Neural progenitor cell (in vitro differentiated cells): Measurements from ENCODE around the gene OGFOD3. TPM values are rescaled to one million over a fixed set of nuclear protein-coding genes. Genes with fewer than 3 reads are reported as not detected.
"Not testable (repeated sequence)": the region's sequence is repeated elsewhere in the genome, so short reads cannot be mapped to it uniquely, and the experiment has no call there.

Experiments
- DNase-seq: peaks from one replicate; pipeline ENCODE4 v3.0.0-alpha.2; 2016; ENCODE audit warnings: low spot score
- H2AFZ ChIP-seq: fragments of 200-600 bp; sonication (generic); replicated peaks from 2 replicates; pipeline ENCODE4 v1.6.1; 2016; ENCODE audit warnings: antibody characterized with exemption
- H3F3A ChIP-seq: fragments of 200-600 bp; sonication (generic); 2 replicates; pipeline ENCODE4 v1.6.1; 2016; ENCODE audit warnings: antibody characterized with exemption, low read depth
- H3K27ac ChIP-seq: fragments of 200-600 bp; sonication (generic); 2 replicates; pipeline ENCODE4 v1.5.1; 2016; ENCODE audit warnings: mild to moderate bottlenecking
- H3K27me3 ChIP-seq: fragments of 200-600 bp; sonication (generic); 2 replicates; pipeline ENCODE4 v1.6.1; 2016; ENCODE audit warnings: mild to moderate bottlenecking, moderate library complexity
- H3K36me3 ChIP-seq: fragments of 200-600 bp; sonication (generic); 2 replicates; pipeline ENCODE4 v1.5.1; 2016
- H3K4me1 ChIP-seq: fragments of 200-600 bp; sonication (generic); 2 replicates; pipeline ENCODE4 v1.6.1; 2016; ENCODE audit warnings: mixed run types
- H3K4me2 ChIP-seq: fragments of 200-600 bp; sonication (generic); 2 replicates; pipeline ENCODE4 v1.6.1; 2016
- H3K4me3 ChIP-seq: fragments of 200-600 bp; sonication (generic); 2 replicates; pipeline ENCODE4 v1.5.1; 2016
- H3K79me2 ChIP-seq: fragments of 200-600 bp; sonication (generic); 2 replicates; pipeline ENCODE4 v1.6.1; 2016; ENCODE audit warnings: low read depth
- H3K9ac ChIP-seq: fragments of 200-600 bp; sonication (generic); 2 replicates; pipeline ENCODE4 v1.6.1; 2016
- H3K9me3 ChIP-seq: fragments of 200-600 bp; sonication (generic); 2 replicates; pipeline ENCODE4 v1.5.1; 2016; ENCODE audit warnings: low read depth
- H4K20me1 ChIP-seq: fragments of 200-600 bp; sonication (generic); 2 replicates; pipeline ENCODE4 v1.6.1; 2016; ENCODE audit warnings: low read depth
- H3K27ac Mint-ChIP-seq: 3 replicates; pipeline ENCODE4 v1.8.0; 2021; ENCODE audit warnings: mixed read lengths
- H3K27me3 Mint-ChIP-seq: 2 replicates; pipeline ENCODE4 v1.8.0; 2022; ENCODE audit warnings: low read depth, mild to moderate bottlenecking, inconsistent platforms, moderate library complexity, mixed read lengths; ENCODE audit not compliant: insufficient read depth
- H3K36me3 Mint-ChIP-seq: 3 replicates; pipeline ENCODE4 v1.8.0; 2021; ENCODE audit warnings: mixed read lengths
- H3K4me1 Mint-ChIP-seq: 3 replicates; pipeline ENCODE4 v1.8.0; 2021; ENCODE audit warnings: mixed read lengths
- H3K4me3 Mint-ChIP-seq: 3 replicates; pipeline ENCODE4 v1.8.0; 2021; ENCODE audit warnings: mild to moderate bottlenecking, moderate library complexity, mixed read lengths
- H3K9me3 Mint-ChIP-seq: 3 replicates; pipeline ENCODE4 v1.8.0; 2020; ENCODE audit warnings: mixed read lengths
- EZH2 ChIP-seq: fragments of 200-600 bp; sonication (generic); IDR thresholded peaks from 2 replicates; pipeline ENCODE4 v1.6.1; 2017; ENCODE audit warnings: antibody characterized with exemption, mild to moderate bottlenecking, moderate library complexity
- EZH2phosphoT487 ChIP-seq: fragments of 200-600 bp; sonication (generic); IDR thresholded peaks from 2 replicates; pipeline ENCODE4 v1.6.1; 2017; ENCODE audit warnings: antibody characterized with exemption
- total RNA-seq: library from RNA; depleted of rRNA; stranded (reverse); fragments of >200 nt; gene quantifications from 2 replicates; pipeline ENCODE4 v1.2.3, GENCODE V29; 2015; ENCODE audit warnings: low replicate concordance
- TF ChIP-seq, protein P1 (sequence below): fragments of 200-600 bp; sonication (generic); IDR thresholded peaks from 2 replicates; pipeline ENCODE4 v1.5.1; 2017; ENCODE audit warnings: antibody characterized with exemption, mild to moderate bottlenecking

Gene OGFOD3
- total RNA-seq, 1 donor from 2014 or later, result 26.8 TPM

DNA sequence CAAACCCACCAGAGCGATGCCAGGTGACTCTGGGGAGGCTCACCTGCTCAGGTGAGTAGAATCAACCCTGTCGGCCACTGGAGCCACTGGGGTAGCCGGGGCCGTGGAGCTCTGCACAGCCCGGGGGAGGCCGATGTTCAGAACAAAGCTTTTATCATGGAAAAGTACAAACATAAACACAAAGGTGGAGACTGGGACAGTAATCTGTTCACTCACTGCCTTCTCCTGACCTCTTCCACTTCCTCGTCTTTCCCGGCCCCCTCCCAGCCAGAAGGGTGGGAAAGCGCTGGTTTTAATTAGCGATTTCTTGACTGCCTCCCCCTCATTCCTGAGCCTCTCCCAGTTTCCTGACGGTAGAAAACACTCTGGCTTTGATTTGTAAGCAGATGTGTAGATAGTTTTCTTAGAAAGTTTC, 69.1 kb downstream of the OGFOD3 start:
- peaks cover 28% of the 10 kb centered on the region for H3K4me1 Mint-ChIP-seq
- H3K79me2 ChIP-seq, result no peaks in the 10 kb centered on the region
- H3K4me2 ChIP-seq, result no peak overlapping the region
- no peaks in the 10 kb centered on the region for H3K36me3 ChIP-seq
- peak overlapping the region; percentile 61 for H3K27ac Mint-ChIP-seq
- H3K9me3 Mint-ChIP-seq, result no peaks in the 10 kb centered on the region
- H3K4me3 Mint-ChIP-seq, result no peak overlapping the region
- H3K4me1 ChIP-seq, result peaks cover 9% of the 10 kb centered on the region
- H3K9ac ChIP-seq, result no peak overlapping the region
- no peaks in the 10 kb centered on the region for H3F3A ChIP-seq
- no peak overlapping the region for H3K4me3 ChIP-seq
- peaks cover 7% of the 10 kb centered on the region for H3K27me3 Mint-ChIP-seq
- no peaks in the 10 kb centered on the region for H3K27me3 ChIP-seq
- no peaks in the 10 kb centered on the region for H4K20me1 ChIP-seq
- no peaks in the 10 kb centered on the region for H3K9me3 ChIP-seq
- TF ChIP-seq EZH2 (no peak), EZH2phosphoT487 (no peak)
- TF ChIP-seq, protein P1, sequence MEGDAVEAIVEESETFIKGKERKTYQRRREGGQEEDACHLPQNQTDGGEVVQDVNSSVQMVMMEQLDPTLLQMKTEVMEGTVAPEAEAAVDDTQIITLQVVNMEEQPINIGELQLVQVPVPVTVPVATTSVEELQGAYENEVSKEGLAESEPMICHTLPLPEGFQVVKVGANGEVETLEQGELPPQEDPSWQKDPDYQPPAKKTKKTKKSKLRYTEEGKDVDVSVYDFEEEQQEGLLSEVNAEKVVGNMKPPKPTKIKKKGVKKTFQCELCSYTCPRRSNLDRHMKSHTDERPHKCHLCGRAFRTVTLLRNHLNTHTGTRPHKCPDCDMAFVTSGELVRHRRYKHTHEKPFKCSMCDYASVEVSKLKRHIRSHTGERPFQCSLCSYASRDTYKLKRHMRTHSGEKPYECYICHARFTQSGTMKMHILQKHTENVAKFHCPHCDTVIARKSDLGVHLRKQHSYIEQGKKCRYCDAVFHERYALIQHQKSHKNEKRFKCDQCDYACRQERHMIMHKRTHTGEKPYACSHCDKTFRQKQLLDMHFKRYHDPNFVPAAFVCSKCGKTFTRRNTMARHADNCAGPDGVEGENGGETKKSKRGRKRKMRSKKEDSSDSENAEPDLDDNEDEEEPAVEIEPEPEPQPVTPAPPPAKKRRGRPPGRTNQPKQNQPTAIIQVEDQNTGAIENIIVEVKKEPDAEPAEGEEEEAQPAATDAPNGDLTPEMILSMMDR, result no peak
- DNase-seq, result no peak
- H3K27ac ChIP-seq, result no peak overlapping the region
- no peaks in the 10 kb centered on the region for H3K36me3 Mint-ChIP-seq
- H2AFZ ChIP-seq, result no peak overlapping the region

DNA sequence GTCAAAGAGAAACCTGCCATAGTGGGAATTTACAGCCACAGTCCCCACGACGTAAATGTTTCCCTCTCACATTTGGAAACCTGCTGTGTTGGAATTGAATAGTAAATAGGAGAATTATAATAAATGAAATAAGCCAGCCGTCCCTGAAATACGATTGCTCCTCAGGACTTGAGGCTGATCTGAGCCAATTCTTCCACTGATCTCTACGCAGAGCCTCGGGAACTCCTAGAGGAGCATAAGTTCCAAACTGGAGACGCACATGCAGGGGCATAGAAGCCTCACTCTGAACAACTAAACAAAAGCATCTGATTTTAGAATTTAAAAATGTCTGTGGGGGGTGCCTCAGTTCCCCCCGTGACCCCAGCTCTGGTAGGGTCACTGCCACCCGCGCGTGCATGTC, 69.5 kb downstream of the OGFOD3 start:
- no peak for DNase-seq
- no peak overlapping the region for H3K4me2 ChIP-seq
- no peak overlapping the region for H3K27ac Mint-ChIP-seq

DNA sequence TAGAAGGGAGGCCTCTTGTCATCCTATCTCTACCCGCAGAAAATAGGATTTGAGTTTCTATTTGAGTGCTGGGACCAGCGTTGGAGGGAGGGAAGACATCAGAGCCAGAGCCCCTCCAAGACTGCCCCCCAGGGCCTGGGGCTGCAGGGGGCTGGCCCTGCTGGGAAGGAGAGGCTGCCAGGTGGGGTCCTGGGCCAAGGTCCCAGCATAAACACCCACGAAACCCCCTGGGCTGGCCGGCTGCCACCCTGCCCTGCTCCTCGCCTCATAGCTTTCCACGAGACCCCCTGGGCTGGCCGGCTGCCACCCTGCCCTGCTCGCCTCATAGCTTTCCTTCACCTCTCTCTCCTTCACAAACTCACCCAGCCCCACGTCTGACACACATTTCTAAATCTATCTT, 70.0 kb downstream of the OGFOD3 start:
- Histone ChIP-seq H3F3A (peaks cover 3% of the 10 kb centered on the region), H3K36me3 (no peaks in the 10 kb centered on the region), H3K9ac (no peak overlapping the region), H3K4me2 (no peak overlapping the region), H3K4me3 (no peak overlapping the region), H3K27me3 (no peaks in the 10 kb centered on the region), H2AFZ (no peak overlapping the region), H3K4me1 (peaks cover 9% of the 10 kb centered on the region), H3K79me2 (no peaks in the 10 kb centered on the region), H3K9me3 (no peaks in the 10 kb centered on the region), H3K27ac (no peak overlapping the region), H4K20me1 (no peaks in the 10 kb centered on the region)
- Mint-ChIP-seq H3K4me3 (peak overlapping the region; percentile 33), H3K27me3 (peaks cover 5% of the 10 kb centered on the region), H3K36me3 (no peaks in the 10 kb centered on the region), H3K9me3 (no peaks in the 10 kb centered on the region), H3K27ac (no peak overlapping the region), H3K4me1 (peaks cover 31% of the 10 kb centered on the region)
- TF ChIP-seq, protein P1, result no peak
- TF ChIP-seq EZH2 (no peak), EZH2phosphoT487 (no peak)
- no peak for DNase-seq

More for the DNA sequence above, 69.5 kb downstream of the OGFOD3 start:
- H3K9ac ChIP-seq, result no peak overlapping the region
- no peak for TF ChIP-seq EZH2
- TF ChIP-seq, protein P1, result no peak
- TF ChIP-seq EZH2phosphoT487, result no peak
- H3K9me3 ChIP-seq, result no peaks in the 10 kb centered on the region
- no peak overlapping the region for H3K4me3 ChIP-seq
- H3K4me1 ChIP-seq, result peaks cover 9% of the 10 kb centered on the region
- Mint-ChIP-seq H3K27me3 (peaks cover 5% of the 10 kb centered on the region), H3K9me3 (no peaks in the 10 kb centered on the region), H3K4me1 (peaks cover 28% of the 10 kb centered on the region), H3K4me3 (peak overlapping the region; percentile 33), H3K36me3 (no peaks in the 10 kb centered on the region)
- no peaks in the 10 kb centered on the region for H4K20me1 ChIP-seq
- no peaks in the 10 kb centered on the region for H3K27me3 ChIP-seq
- no peaks in the 10 kb centered on the region for H3K79me2 ChIP-seq
- H3K27ac ChIP-seq, result no peak overlapping the region
- no peaks in the 10 kb centered on the region for H3F3A ChIP-seq
- H2AFZ ChIP-seq, result no peak overlapping the region
- H3K36me3 ChIP-seq, result no peaks in the 10 kb centered on the region

DNA sequence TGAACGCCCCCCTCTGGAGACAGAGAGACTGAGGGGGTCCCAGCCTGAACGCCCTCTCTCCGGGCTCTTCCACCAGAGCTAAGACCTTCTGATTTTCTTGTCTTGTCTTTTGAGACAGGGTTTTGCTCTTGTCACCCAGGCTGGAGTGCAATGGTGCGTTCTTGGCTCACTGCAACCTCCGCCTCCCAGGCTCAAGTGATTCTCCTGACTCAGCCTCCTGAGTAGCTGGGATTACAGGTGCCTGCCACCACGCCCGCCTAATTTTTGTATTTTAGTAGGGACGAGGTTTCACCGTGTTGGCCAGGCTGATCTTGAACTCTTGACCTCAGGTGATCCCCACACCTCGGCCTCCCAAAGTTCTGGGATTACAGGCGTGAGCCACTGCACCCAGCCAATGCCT, 70.4 kb downstream of the OGFOD3 start:
- not testable (repeated sequence) for H3K9me3 Mint-ChIP-seq, H3K9ac ChIP-seq, H3K79me2 ChIP-seq, DNase-seq, H3F3A ChIP-seq, H3K27me3 ChIP-seq, H3K36me3 Mint-ChIP-seq, H3K4me3 Mint-ChIP-seq, H3K27ac Mint-ChIP-seq, H2AFZ ChIP-seq, H3K27ac ChIP-seq, H3K9me3 ChIP-seq, H3K4me3 ChIP-seq, H3K4me2 ChIP-seq, H4K20me1 ChIP-seq, H3K27me3 Mint-ChIP-seq, H3K36me3 ChIP-seq
- H3K4me1 Mint-ChIP-seq, result peaks cover 36% of the 10 kb centered on the region
- H3K4me1 ChIP-seq, result peaks cover 13% of the 10 kb centered on the region
